CD4-positive, alpha-beta T cell treated with Interleukin-2 at 100 ng/mL for 4 hours (primary cell): ENCODE measurements around the gene NANOG.
"Not testable (repeated sequence)": the region's sequence is repeated elsewhere in the genome, so short reads cannot be mapped to it uniquely, and the experiment has no call there.

Source experiments
- DNase-seq: peaks from one replicate; pipeline ENCODE4 v3.0.0-alpha.2; 2020; ENCODE audit warnings: low spot score

NANOG gene

GRCh38 chr12:7788884-7789528, at the start of gene NANOG:
Gene NANOG, plus strand, starts transcription at chr12:7789402. Its CDS starts 213 bp downstream, at chr12:7789615.
- DNase-seq, result not testable (repeated sequence)

GRCh38 chr12:7747246-7747645, 42.0 kb upstream of the NANOG start, which contains the start of gene CLEC4C:
Gene CLEC4C, minus strand, starts transcription at chr12:7747375. Its CDS starts 27 bp downstream, at chr12:7747348.
- DNase-seq, result no peak

- no peak for DNase-seq
Observed at GRCh38 chr12:7748852-7749251, 40.4 kb upstream of the NANOG start.

GRCh38 chr12:7749442-7749841, 39.8 kb upstream of the NANOG start:
- DNase-seq, result no peak

- DNase-seq, result no peak
Observed at GRCh38 chr12:7750350-7750749, 38.9 kb upstream of the NANOG start.

- DNase-seq, result no peak
Observed at GRCh38 chr12:7751394-7751793, 37.8 kb upstream of the NANOG start.

GRCh38 chr12:7751941-7752922, 37.0 kb upstream of the NANOG start:
- DNase-seq, result not testable (repeated sequence)

GRCh38 chr12:7755668-7756067, 33.5 kb upstream of the NANOG start:
- peak; percentile 22 for DNase-seq

GRCh38 chr12:7756993-7757392, 32.2 kb upstream of the NANOG start:
- no peak for DNase-seq

- DNase-seq, result no peak
Observed at GRCh38 chr12:7758766-7759140, 30.4 kb upstream of the NANOG start.

GRCh38 chr12:7769999-7770398, 19.2 kb upstream of the NANOG start:
- DNase-seq, result no peak

- no peak for DNase-seq
Observed at GRCh38 chr12:7781274-7781673, 7.9 kb upstream of the NANOG start.

- DNase-seq, result no peak
Observed at GRCh38 chr12:7782055-7782454, 7.1 kb upstream of the NANOG start.

GRCh38 chr12:7783433-7783832, 5.8 kb upstream of the NANOG start:
- DNase-seq, result not testable (repeated sequence)

GRCh38 chr12:7784701-7785100, 4.5 kb upstream of the NANOG start:
- DNase-seq, result no peak

- no peak for DNase-seq
Observed at GRCh38 chr12:7787574-7788293, 1.5 kb upstream of the NANOG start.

- no peak for DNase-seq
Observed at GRCh38 chr12:7788294-7788660, 925 bp upstream of the NANOG start.

GRCh38 chr12:7793211-7793610, 4.0 kb downstream of the NANOG start:
- no peak for DNase-seq

GRCh38 chr12:7797269-7797668, 8.1 kb downstream of the NANOG start:
- not testable (repeated sequence) for DNase-seq

GRCh38 chr12:7797698-7798398, 8.6 kb downstream of the NANOG start:
- DNase-seq, result no peak

- not testable (repeated sequence) for DNase-seq
Observed at GRCh38 chr12:7798750-7799308, 9.6 kb downstream of the NANOG start.

- no peak for DNase-seq
Observed at GRCh38 chr12:7801460-7801859, 12.3 kb downstream of the NANOG start.
